Lung (tissue), 12 donors: ENCODE measurements around the gene ORC2. TPM values are rescaled to one million over a fixed set of nuclear protein-coding genes. Genes with fewer than 3 reads are reported as not detected.
A peak's percentile ranks its signal among the peaks of the same experiment; 100 is the strongest.

Experiments used
- ATAC-seq: fragments of 200-7000 bp; cut with Tn5 transposase; one replicate; pipeline ENCODE4 v1.9.1; 2020; ENCODE audit warnings: moderate number of reproducible peaks; ENCODE audit not compliant: insufficient read depth, low FRiP score
- DNase-seq, 3 donors: peaks; one replicate each; pipeline ENCODE4 v3.0.0-alpha.2; 2013 to 2017
- H3K27ac ChIP-seq, 2 donors: one replicate each; pipeline ENCODE4 v1.5.1; 2013; ENCODE audit warnings: mild to moderate bottlenecking in 2 of 2, moderate library complexity in 2 of 2, control low read depth in 1 of 2, inconsistent platforms in 1 of 2, low read depth in 1 of 2, low read length in 1 of 2
- H3K27me3 ChIP-seq, 3 donors: one replicate each; pipeline ENCODE4 v1.5.1; 2013; ENCODE audit warnings: low read length in 2 of 3; ENCODE audit not compliant: control insufficient read depth in 3 of 3, insufficient read depth in 3 of 3
- H3K36me3 ChIP-seq, 4 donors: one replicate each; pipeline ENCODE4 v1.5.1; 2013; ENCODE audit warnings: low read length in 4 of 4, mild to moderate bottlenecking in 1 of 4, moderate library complexity in 1 of 4; ENCODE audit not compliant: control insufficient read depth in 4 of 4, insufficient read depth in 4 of 4
- H3K4me1 ChIP-seq, 5 donors: one replicate each; pipeline ENCODE4 v1.5.1; 2013; ENCODE audit warnings: low read length in 5 of 5, mild to moderate bottlenecking in 2 of 5, moderate library complexity in 1 of 5; ENCODE audit not compliant: control insufficient read depth in 5 of 5, insufficient read depth in 5 of 5
- H3K4me3 ChIP-seq: one replicate; pipeline ENCODE4 v1.5.1; 2013; ENCODE audit warnings: mild to moderate bottlenecking, control low read depth, moderate library complexity
- H3K9ac ChIP-seq, 2 donors: one replicate each; pipeline ENCODE4 v1.5.1; 2013; ENCODE audit warnings: low read length in 2 of 2, control low read depth in 1 of 2; ENCODE audit not compliant: insufficient read depth in 1 of 2
- H3K9me3 ChIP-seq, 4 donors: one replicate each; pipeline ENCODE4 v1.5.1; 2013; ENCODE audit warnings: low read length in 3 of 4, mild to moderate bottlenecking in 1 of 4, moderate library complexity in 1 of 4; ENCODE audit not compliant: control insufficient read depth in 4 of 4, insufficient read depth in 3 of 4
- CTCF ChIP-seq: IDR thresholded peaks from 2 replicates; pipeline ENCODE4 v1.5.1; 2012; ENCODE audit warnings: mild to moderate bottlenecking; ENCODE audit errors: control extremely low read depth, extremely low read depth
- WGBS, 2 donors: extraction: QIAGEN DNeasy Blood & Tissue Kit; methylation state at CpG; one replicate each; pipeline ENCODE4 v1.1.7; 2013; 5-methylcytosine and 5-hydroxymethylcytosine counted together
- polyA plus RNA-seq, 2 donors: library from polyadenylated mRNA; stranded (reverse); fragments of 200-250 nt; gene quantifications; one replicate each; pipeline ENCODE4 v1.2.1, GENCODE V29; 2013
- total RNA-seq, 2 donors: library from RNA; depleted of rRNA in 1 of 2; stranded (reverse); fragments of >200 nt in 1 of 2; gene quantifications; one replicate each; pipeline ENCODE4 v1.2.1, GENCODE V29; 2014 to 2021
- donor health status: control.
- donor health status: control.
- donor health status: Bipolar disorder and iron deficiency.
- donor health status: healthy.
- donor health status: DM: yes; HTN: yes; CAD: no.

ORC2 gene
- total and polyA plus RNA-seq, 4 donors: 6.0 to 34.8 (median 16.4) TPM

- H3K9ac ChIP-seq: peak overlapping the region; percentile 88 to 92
- peaks cover 0 to 25% (median 3%) of the 10 kb centered on the region in 5 donors for H3K4me1 ChIP-seq
- no peak for ATAC-seq
- H3K9me3 ChIP-seq: no peaks in the 10 kb centered on the region
- no peak for DNase-seq
- 3 to 4% methylated on average over 7 of the region's 7 CpGs for WGBS, 2 donors
- no peak for TF ChIP-seq CTCF
- H3K4me3 ChIP-seq: peak overlapping the region; percentile 63
- H3K27me3 ChIP-seq: no peaks in the 10 kb centered on the region
- H3K27ac ChIP-seq: peak overlapping the region; percentile 88 to 93
- peaks cover 0 to 6% (median 2%) of the 10 kb centered on the region in 4 donors for H3K36me3 ChIP-seq
Measured at GRCh38 chr2:200962811-200963123, 693 bp downstream of the ORC2 start.

GRCh38 chr2:200961674-200962073 lies 1.8 kb downstream of the ORC2 start:
- WGBS, 2 donors: 36 to 58% methylated on average over 2 of the region's 2 CpGs
- Histone ChIP-seq H3K9ac (peak overlapping the region in 1 of 2 donors; percentile 61), H3K9me3 (no peaks in the 10 kb centered on the region), H3K27ac (no peak overlapping the region), H3K27me3 (no peaks in the 10 kb centered on the region), H3K36me3 (peaks cover 0 to 14% (median 7%) of the 10 kb centered on the region in 4 donors), H3K4me3 (no peak overlapping the region), H3K4me1 (peaks cover 0 to 25% (median 3%) of the 10 kb centered on the region in 5 donors)
- no peak for TF ChIP-seq CTCF
- ATAC-seq (no peak), DNase-seq (peak in 2 of 3 donors; percentile 16 to 42)

- no peak overlapping the region for H3K4me3 ChIP-seq
- DNase-seq: no peak
- TF ChIP-seq CTCF: no peak
- no peak overlapping the region for H3K27ac ChIP-seq
- H3K4me1 ChIP-seq: peaks cover 0 to 2% (median 0%) of the 10 kb centered on the region in 5 donors
- no peaks in the 10 kb centered on the region for H3K9me3 ChIP-seq
- WGBS, 2 donors: 84 to 94% methylated on average over 3 of the region's 3 CpGs
- no peak overlapping the region for H3K9ac ChIP-seq
- H3K36me3 ChIP-seq: peaks cover 6 to 27% (median 16%) of the 10 kb centered on the region in 4 donors
- no peak for ATAC-seq
- H3K27me3 ChIP-seq: no peaks in the 10 kb centered on the region
Measured at GRCh38 chr2:200950378-200950777, 13.1 kb downstream of the ORC2 start.

GRCh38 chr2:200945395-200945729 lies 18.1 kb downstream of the ORC2 start:
- no peak for ATAC-seq
- peaks cover 10 to 34% (median 19%) of the 10 kb centered on the region in 4 donors for H3K36me3 ChIP-seq
- WGBS, 2 donors: 91 to 94% methylated on average over 4 of the region's 4 CpGs
- no peak for TF ChIP-seq CTCF
- H3K4me3 ChIP-seq: no peak overlapping the region
- H3K4me1 ChIP-seq: no peaks in the 10 kb centered on the region
- H3K27me3 ChIP-seq: no peaks in the 10 kb centered on the region
- DNase-seq: no peak
- H3K27ac ChIP-seq: no peak overlapping the region
- no peak overlapping the region for H3K9ac ChIP-seq
- no peaks in the 10 kb centered on the region for H3K9me3 ChIP-seq
